Measurements from ENCODE around the gene TMEM33. TPM values are rescaled to one million over a fixed set of nuclear protein-coding genes. Genes with fewer than 3 reads are reported as not detected.

The TMEM33 gene
- polyA plus RNA-seq, 3 donors, result 21.7 to 61.6 (median 60.7) TPM

- H3K27me3 ChIP-seq (ENCODE audit: control insufficient read depth in 2 of 2, insufficient read depth in 2 of 2, low read length in 2 of 2), result peaks cover 46 to 56% of the 10 kb centered on the region in 2 donors
- H3K4me1 ChIP-seq (ENCODE audit: control insufficient read depth in 1 of 2, insufficient read depth in 2 of 2, low read length in 2 of 2), result peaks cover 3 to 4% of the 10 kb centered on the region in 2 donors
- H3K4me3 ChIP-seq (replicated peaks in 1 of 3; ENCODE audit: low read depth in 2 of 3, low read length in 3 of 3), result no peak overlapping the region
- DNase-seq, result no peak
- H3K4me2 ChIP-seq (replicated peaks; ENCODE audit: extremely low read depth, low read length, poor library complexity, severe bottlenecking), result no peak overlapping the region
- Mint-ChIP-seq H3K4me1 (peaks cover 4% of the 10 kb centered on the region), H3K4me3 (peak overlapping the region in 1 of 2 donors; percentile 11), H3K27me3 (ENCODE audit: low read depth in 3 of 3) (peaks cover 41 to 50% (median 46%) of the 10 kb centered on the region in 3 donors), H3K36me3 (no peaks in the 10 kb centered on the region), H3K9me3 (no peaks in the 10 kb centered on the region), H3K27ac (no peak overlapping the region)
- H3K9ac ChIP-seq (ENCODE audit: insufficient read depth, low read length, poor library complexity, severe bottlenecking), result no peak overlapping the region
- H3K36me3 ChIP-seq (replicated peaks in 1 of 2; ENCODE audit: control insufficient read depth in 1 of 2, insufficient read depth in 2 of 2, low read length in 2 of 2), result no peaks in the 10 kb centered on the region
- no peak overlapping the region for H3K27ac ChIP-seq (ENCODE audit: low read depth in 1 of 2, low read length in 2 of 2)
- no peaks in the 10 kb centered on the region for H4K20me1 ChIP-seq (ENCODE audit: insufficient read depth, low read length)
- intact Hi-C loops (cut with micrococcal nuclease), result loop anchor here (10.0 kb wide), 1 partner anchor 192 kb away; no protein-coding TSS in a partner anchor
- no peaks in the 10 kb centered on the region for H3K79me2 ChIP-seq (ENCODE audit: insufficient read depth, low read length)
- no peak overlapping the region for H2AFZ ChIP-seq (ENCODE audit: insufficient read depth, low read depth, low read length, poor library complexity, severe bottlenecking)
- TF ChIP-seq CTCF (IDR thresholded peaks at IDR 0.05), result no peak
- WGBS (ENCODE audit: insufficient coverage), result no CpG with 5 or more reads among the region's 2 CpGs
- no peaks in the 10 kb centered on the region for H3K9me3 ChIP-seq (replicated peaks in 1 of 2; ENCODE audit: control insufficient read depth in 1 of 2, insufficient read depth in 1 of 2, low read length in 2 of 2)
These were observed 48.0 kb upstream of the TMEM33 start for GRCh38 chr4:41887277-41887676.

GRCh38 chr4:41887821-41888686, 47.2 kb upstream of the TMEM33 start:
- TF ChIP-seq CTCF (IDR thresholded peaks at IDR 0.05), result peak; percentile 89
- DNase-seq, result peak; percentile 21 to 33 (median 31)
- H3K27ac Mint-ChIP-seq, result no peak overlapping the region

More at GRCh38 chr4:41887821-41888686, 47.2 kb upstream of the TMEM33 start:
- no peak overlapping the region for H3K9ac ChIP-seq (ENCODE audit: insufficient read depth, low read length, poor library complexity, severe bottlenecking)
- no peaks in the 10 kb centered on the region for H3K4me1 Mint-ChIP-seq
- peaks cover 42 to 48% of the 10 kb centered on the region in 2 donors for H3K27me3 ChIP-seq (ENCODE audit: control insufficient read depth in 2 of 2, insufficient read depth in 2 of 2, low read length in 2 of 2)
- no peak overlapping the region for H3K27ac ChIP-seq (ENCODE audit: low read depth in 1 of 2, low read length in 2 of 2)
- no peak overlapping the region for H2AFZ ChIP-seq (ENCODE audit: insufficient read depth, low read depth, low read length, poor library complexity, severe bottlenecking)
- no peak overlapping the region for H3K4me3 Mint-ChIP-seq
- WGBS (ENCODE audit: insufficient coverage), result no CpG with 5 or more reads among the region's 3 CpGs
- peaks cover 34 to 45% (median 39%) of the 10 kb centered on the region in 3 donors for H3K27me3 Mint-ChIP-seq (ENCODE audit: low read depth in 3 of 3)
- no peaks in the 10 kb centered on the region for H3K9me3 Mint-ChIP-seq
- no peaks in the 10 kb centered on the region for H3K4me1 ChIP-seq (ENCODE audit: control insufficient read depth in 1 of 2, insufficient read depth in 2 of 2, low read length in 2 of 2)
- H3K9me3 ChIP-seq (replicated peaks in 1 of 2; ENCODE audit: control insufficient read depth in 1 of 2, insufficient read depth in 1 of 2, low read length in 2 of 2), result no peaks in the 10 kb centered on the region
- H4K20me1 ChIP-seq (ENCODE audit: insufficient read depth, low read length), result no peaks in the 10 kb centered on the region
- H3K79me2 ChIP-seq (ENCODE audit: insufficient read depth, low read length), result no peaks in the 10 kb centered on the region
- intact Hi-C loops (cut with micrococcal nuclease), result loop anchor here (10.0 kb wide), 1 partner anchor 193 kb away; no protein-coding TSS in a partner anchor
- H3K36me3 Mint-ChIP-seq, result no peaks in the 10 kb centered on the region
- no peaks in the 10 kb centered on the region for H3K36me3 ChIP-seq (replicated peaks in 1 of 2; ENCODE audit: control insufficient read depth in 1 of 2, insufficient read depth in 2 of 2, low read length in 2 of 2)
- H3K4me3 ChIP-seq (replicated peaks in 1 of 3; ENCODE audit: low read depth in 2 of 3, low read length in 3 of 3), result no peak overlapping the region
- H3K4me2 ChIP-seq (replicated peaks; ENCODE audit: extremely low read depth, low read length, poor library complexity, severe bottlenecking), result no peak overlapping the region
